ENCODE data around the gene CAMK1D. TPM values are rescaled to one million over a fixed set of nuclear protein-coding genes. Genes with fewer than 3 reads are reported as not detected.

CAMK1D gene
- total RNA-seq, 1 experiment from 2014 or later = 10.2 TPM

- no peaks in the 10 kb centered on the region for H3K9me3 Mint-ChIP-seq
- ATAC-seq (no peak), DNase-seq (ENCODE audit: low spot score) (no peak)
- H3K27me3 Mint-ChIP-seq (ENCODE audit: low read depth) = no peaks in the 10 kb centered on the region
- POLR2A ChIA-PET = no interaction called here
- no peak overlapping the region for H3K4me3 Mint-ChIP-seq
- peak overlapping the region; percentile 43; the same call in 1 of the 2 replicates for H3K27ac Mint-ChIP-seq
- TF ChIP-seq ZSCAN18 (CRISPR knock-in tag; IDR thresholded peaks at IDR 0.05) (no peak), ARID4B (CRISPR knock-in tag; IDR thresholded peaks at IDR 0.05; ENCODE audit: borderline replicate concordance) (no peak), NFATC4 (CRISPR knock-in tag; IDR thresholded peaks at IDR 0.05) (no peak), GTF2I (CRISPR knock-in tag; conservative IDR thresholded peaks at IDR 0.05) (no peak), HMGA2 (CRISPR knock-in tag; IDR thresholded peaks at IDR 0.05) (no peak), IRF2 (CRISPR knock-in tag; IDR thresholded peaks at IDR 0.05; ENCODE audit: borderline replicate concordance, low read depth) (no peak), FOXP1 (CRISPR knock-in tag; IDR thresholded peaks at IDR 0.05; ENCODE audit: borderline replicate concordance) (no peak), MYBL2 (CRISPR knock-in tag; IDR thresholded peaks at IDR 0.05) (no peak), NR2C2 (CRISPR knock-in tag; IDR thresholded peaks at IDR 0.05) (no peak), NR3C1 (CRISPR knock-in tag; conservative IDR thresholded peaks at IDR 0.05; ENCODE audit: low read depth) (no peak), ZBTB21 (CRISPR knock-in tag; IDR thresholded peaks at IDR 0.05; ENCODE audit: borderline replicate concordance) (no peak), SOX15 (CRISPR knock-in tag; IDR thresholded peaks at IDR 0.05) (no peak), ZNF219 (CRISPR knock-in tag; IDR thresholded peaks at IDR 0.05; ENCODE audit: borderline replicate concordance) (no peak), FOXJ3 (CRISPR knock-in tag; IDR thresholded peaks at IDR 0.05; ENCODE audit: borderline replicate concordance) (no peak)
- H3K36me3 Mint-ChIP-seq = no peaks in the 10 kb centered on the region
- CTCF ChIA-PET = interaction anchor here (1.6 to 2.5 kb wide), 2 partner anchors 17 to 143 kb away, joined by 4 to 16 read pairs; no protein-coding TSS in a partner anchor
- peaks cover 25% of the 10 kb centered on the region for H3K4me1 Mint-ChIP-seq
Observed at GRCh38 chr10:12799714-12800113, 450.4 kb downstream of the CAMK1D start.

GRCh38 chr10:12800302-12800701, 451.0 kb downstream of the CAMK1D start:
- DNase-seq (ENCODE audit: low spot score) (no peak), ATAC-seq (no peak)
- H3K4me3 Mint-ChIP-seq = no peak overlapping the region
- H3K4me1 Mint-ChIP-seq = peaks cover 25% of the 10 kb centered on the region
- ChIA-PET CTCF (interaction anchor here (0.6 to 2.5 kb wide), 3 partner anchors 12 to 144 kb away, joined by 3 to 16 read pairs (median 4); no protein-coding TSS in a partner anchor), POLR2A (no interaction called here)
- no peaks in the 10 kb centered on the region for H3K27me3 Mint-ChIP-seq (ENCODE audit: low read depth)
- H3K36me3 Mint-ChIP-seq = no peaks in the 10 kb centered on the region
- H3K9me3 Mint-ChIP-seq = no peaks in the 10 kb centered on the region
- no peak overlapping the region for H3K27ac Mint-ChIP-seq
- no peak for TF ChIP-seq USF2 (CRISPR knock-in tag; IDR thresholded peaks at IDR 0.05)
- no peak for TF ChIP-seq FOXJ3 (CRISPR knock-in tag; IDR thresholded peaks at IDR 0.05; ENCODE audit: borderline replicate concordance)
- TF ChIP-seq ATF2 (CRISPR knock-in tag; IDR thresholded peaks at IDR 0.05; ENCODE audit: borderline replicate concordance, low read depth) = no peak
- no peak for TF ChIP-seq E2F4 (CRISPR knock-in tag; IDR thresholded peaks at IDR 0.05; ENCODE audit: borderline replicate concordance, low read depth)
- no peak for TF ChIP-seq ATF6 (CRISPR knock-in tag; IDR thresholded peaks at IDR 0.05)
- no peak for TF ChIP-seq HMGA2 (CRISPR knock-in tag; IDR thresholded peaks at IDR 0.05)
- TF ChIP-seq TEAD1 (CRISPR knock-in tag; IDR thresholded peaks at IDR 0.05) = no peak
- TF ChIP-seq USF1 (CRISPR knock-in tag; IDR thresholded peaks at IDR 0.05) = no peak
- no peak for TF ChIP-seq FOXP1 (CRISPR knock-in tag; IDR thresholded peaks at IDR 0.05; ENCODE audit: borderline replicate concordance)
- TF ChIP-seq NFATC4 (CRISPR knock-in tag; IDR thresholded peaks at IDR 0.05) = no peak
- TF ChIP-seq SOX15 (CRISPR knock-in tag; IDR thresholded peaks at IDR 0.05) = no peak
- TF ChIP-seq TEAD4 (CRISPR knock-in tag; IDR thresholded peaks at IDR 0.05) = no peak
- no peak for TF ChIP-seq RORB (CRISPR knock-in tag; IDR thresholded peaks at IDR 0.05)

All from WTC11 (cell line).